HuH-7 (cell line): ENCODE data around the gene RTF1.
"Not testable (repeated sequence)": the region's sequence is repeated elsewhere in the genome, so short reads cannot be mapped to it uniquely, and the experiment has no call there.

Experiments
- DNase-seq: peaks from one replicate; pipeline ENCODE4 v3.0.0; 2011; ENCODE audit warnings: low spot score

Gene RTF1

GRCh38 chr15:41416742-41417417 is at the start of gene RTF1:
RTF1 (plus strand) TSS chr15:41417095; CDS start chr15:41417116, 21 bp downstream.
- peak; percentile 78 for DNase-seq

GRCh38 chr15:41367418-41367817 is 49.5 kb upstream of the RTF1 start:
- DNase-seq: no peak

- no peak for DNase-seq
These were observed 38.9 kb upstream of the RTF1 start for GRCh38 chr15:41377978-41378377.

- DNase-seq: not testable (repeated sequence)
These were observed 32.7 kb upstream of the RTF1 start for GRCh38 chr15:41383974-41384749.

GRCh38 chr15:41387646-41388045 is 29.2 kb upstream of the RTF1 start:
- no peak for DNase-seq

- DNase-seq: no peak
These were observed 24.2 kb upstream of the RTF1 start for GRCh38 chr15:41392659-41393058.

- no peak for DNase-seq
These were observed 22.0 kb upstream of the RTF1 start for GRCh38 chr15:41394924-41395323.

- DNase-seq: no peak
These were observed 20.8 kb upstream of the RTF1 start for GRCh38 chr15:41396111-41396510.

- peak; percentile 22 for DNase-seq
These were observed 15.0 kb upstream of the RTF1 start for GRCh38 chr15:41401904-41402267.

GRCh38 chr15:41407341-41407740 is 9.6 kb upstream of the RTF1 start:
- no peak for DNase-seq

GRCh38 chr15:41408234-41408641 is 8.7 kb upstream of the RTF1 start:
- DNase-seq: no peak

GRCh38 chr15:41411031-41411430 is 5.9 kb upstream of the RTF1 start:
- DNase-seq: no peak

GRCh38 chr15:41411441-41411840 is 5.5 kb upstream of the RTF1 start:
- DNase-seq: no peak

GRCh38 chr15:41416128-41416741 is 660 bp upstream of the RTF1 start:
- DNase-seq: peak; percentile 37

GRCh38 chr15:41417418-41418195 is 712 bp downstream of the RTF1 start:
- DNase-seq: peak; percentile 28

- DNase-seq: no peak
These were observed 7.2 kb downstream of the RTF1 start for GRCh38 chr15:41423979-41424659.

GRCh38 chr15:41424809-41425208 is 7.9 kb downstream of the RTF1 start:
- no peak for DNase-seq

- not testable (repeated sequence) for DNase-seq
These were observed 9.0 kb downstream of the RTF1 start for GRCh38 chr15:41425907-41426306.

GRCh38 chr15:41429003-41429890 is 12.4 kb downstream of the RTF1 start:
- DNase-seq: no peak

- no peak for DNase-seq
These were observed 18.3 kb downstream of the RTF1 start for GRCh38 chr15:41435037-41435786.
